GM15510 (cell line): ENCODE measurements around the gene TSBP1.

Source experiments
- POLR2A ChIP-seq: IDR thresholded peaks from 3 replicates; pipeline ENCODE4 v1.6.1; 2011; ENCODE audit warnings: borderline replicate concordance; ENCODE audit not compliant: insufficient read length; ENCODE audit errors: extremely low read depth

Gene TSBP1, protein sequence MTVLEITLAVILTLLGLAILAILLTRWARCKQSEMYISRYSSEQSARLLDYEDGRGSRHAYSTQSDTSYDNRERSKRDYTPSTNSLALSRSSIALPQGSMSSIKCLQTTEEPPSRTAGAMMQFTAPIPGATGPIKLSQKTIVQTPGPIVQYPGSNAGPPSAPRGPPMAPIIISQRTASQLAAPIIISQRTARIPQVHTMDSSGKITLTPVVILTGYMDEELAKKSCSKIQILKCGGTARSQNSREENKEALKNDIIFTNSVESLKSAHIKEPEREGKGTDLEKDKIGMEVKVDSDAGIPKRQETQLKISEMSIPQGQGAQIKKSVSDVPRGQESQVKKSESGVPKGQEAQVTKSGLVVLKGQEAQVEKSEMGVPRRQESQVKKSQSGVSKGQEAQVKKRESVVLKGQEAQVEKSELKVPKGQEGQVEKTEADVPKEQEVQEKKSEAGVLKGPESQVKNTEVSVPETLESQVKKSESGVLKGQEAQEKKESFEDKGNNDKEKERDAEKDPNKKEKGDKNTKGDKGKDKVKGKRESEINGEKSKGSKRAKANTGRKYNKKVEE

GRCh38 chr6:32371803-32372202, at the start of gene TSBP1:
Gene TSBP1 (minus strand): TSS chr6:32371903. CDS start chr6:32371706, 197 bp downstream.
- TF ChIP-seq POLR2A, result no peak

DNA sequence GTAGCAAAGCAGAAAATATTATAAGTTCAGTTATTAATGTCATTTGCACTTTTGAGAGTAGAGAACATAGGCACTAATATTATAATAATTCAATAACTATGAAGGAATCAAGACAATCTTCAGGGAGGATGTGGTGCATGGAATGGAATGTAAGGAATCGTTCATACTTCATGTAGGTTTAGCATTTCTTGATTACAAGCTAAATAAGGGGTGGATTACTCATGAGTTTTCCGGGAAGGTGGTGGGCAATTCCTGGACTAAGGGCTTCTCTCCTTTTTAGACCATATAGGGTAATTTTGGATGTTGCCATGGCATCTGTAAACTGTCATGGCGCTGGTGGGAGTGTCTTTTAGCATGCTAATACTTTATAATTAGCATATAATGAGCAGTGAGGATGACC, 44.3 kb upstream of the TSBP1 start:
- no peak for TF ChIP-seq POLR2A

DNA sequence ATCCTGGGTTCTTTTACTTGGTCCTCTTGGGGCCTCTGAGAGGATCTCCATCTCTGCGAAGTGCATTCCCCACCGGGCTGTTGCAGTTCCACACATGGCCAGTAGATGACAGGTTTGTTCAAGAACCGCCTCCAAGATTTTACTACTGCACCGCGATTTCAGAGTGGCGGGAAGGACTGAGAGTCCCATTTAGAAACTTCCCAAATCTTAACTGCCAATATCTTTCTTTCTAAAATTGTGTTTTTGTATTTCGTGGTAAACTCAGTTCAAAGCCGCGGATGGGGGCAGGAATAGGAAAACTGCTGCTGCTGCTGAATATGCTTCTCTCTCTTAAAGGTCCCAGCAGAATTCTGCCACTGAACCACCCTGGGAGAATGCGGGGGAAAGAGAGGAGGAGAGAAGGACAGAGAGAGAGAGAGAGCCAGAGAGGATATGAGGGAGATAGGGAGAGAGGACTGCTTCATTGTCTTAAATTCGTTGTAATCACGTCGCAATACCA, 43.9 kb upstream of the TSBP1 start:
- no peak for TF ChIP-seq POLR2A

- no peak for TF ChIP-seq POLR2A
These were observed 41.8 kb upstream of the TSBP1 start for GRCh38 chr6:32413427-32414047.

GRCh38 chr6:32411566-32412327, 40.0 kb upstream of the TSBP1 start:
- TF ChIP-seq POLR2A, result no peak

DNA sequence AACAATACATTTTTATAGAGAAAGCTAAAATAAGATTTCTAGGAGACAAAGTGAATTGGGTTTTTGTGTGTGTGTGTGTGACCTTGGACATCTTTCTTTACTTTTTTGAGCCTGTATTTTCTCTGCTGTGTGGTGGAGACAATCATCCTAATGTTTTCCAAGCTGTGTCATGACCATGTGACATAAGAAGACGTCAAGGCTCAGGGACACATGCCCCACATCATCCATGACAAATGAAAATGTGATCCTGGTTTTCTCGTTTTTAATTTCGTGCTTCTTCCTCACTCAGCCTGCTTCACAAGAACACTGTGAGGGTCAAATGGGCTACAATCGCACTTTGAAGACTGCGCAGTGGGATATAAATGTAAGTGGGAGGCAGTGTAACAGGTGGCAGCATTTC, 39.2 kb upstream of the TSBP1 start:
- TF ChIP-seq POLR2A, result no peak

- TF ChIP-seq POLR2A, result no peak
These were observed 35.2 kb upstream of the TSBP1 start, which contains the start of gene BTNL2 for GRCh38 chr6:32406857-32407256. Gene BTNL2 (minus strand): TSS chr6:32407181. CDS start chr6:32407123, 58 bp downstream.

DNA sequence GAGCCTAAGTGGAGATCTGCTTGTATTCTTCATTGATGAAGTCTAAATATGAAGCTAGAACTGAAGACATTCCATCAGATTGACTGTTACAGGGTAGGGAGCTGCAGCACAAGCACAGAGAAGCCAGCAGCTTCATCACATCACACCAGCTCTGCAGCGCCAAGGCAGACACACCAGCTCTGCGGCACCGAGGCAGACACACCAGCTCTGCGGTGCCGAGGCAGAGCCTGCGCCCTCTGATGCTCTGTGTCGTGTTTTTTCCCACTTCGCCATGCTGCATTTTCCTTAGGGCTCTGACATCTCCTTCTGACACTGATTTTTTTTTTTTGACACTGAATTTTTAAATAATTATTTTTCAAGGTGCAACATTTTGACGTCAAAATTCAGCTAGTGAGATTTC, 34.5 kb upstream of the TSBP1 start:
- no peak for TF ChIP-seq POLR2A

GRCh38 chr6:32405656-32406055, 34.0 kb upstream of the TSBP1 start:
- no peak for TF ChIP-seq POLR2A

DNA sequence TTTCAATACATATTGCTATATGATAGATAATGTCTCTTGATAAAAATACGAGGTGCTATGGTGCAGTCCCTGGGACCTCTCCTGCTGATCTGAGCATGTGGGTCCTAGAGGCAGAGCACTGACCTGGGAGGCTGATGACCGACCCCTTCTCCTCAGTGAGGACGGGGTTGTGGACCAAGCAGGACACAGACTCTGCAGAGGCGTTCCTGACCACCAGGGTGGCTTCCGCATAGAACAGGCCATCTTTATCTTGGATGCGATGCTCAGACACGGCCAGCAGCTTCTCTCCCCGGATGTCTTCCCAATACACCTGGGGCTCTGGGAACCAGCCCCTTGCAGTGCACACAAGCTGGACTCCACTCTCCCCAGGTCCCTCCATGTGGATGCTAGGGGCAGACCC, 31.1 kb upstream of the TSBP1 start:
- TF ChIP-seq POLR2A, result no peak

DNA sequence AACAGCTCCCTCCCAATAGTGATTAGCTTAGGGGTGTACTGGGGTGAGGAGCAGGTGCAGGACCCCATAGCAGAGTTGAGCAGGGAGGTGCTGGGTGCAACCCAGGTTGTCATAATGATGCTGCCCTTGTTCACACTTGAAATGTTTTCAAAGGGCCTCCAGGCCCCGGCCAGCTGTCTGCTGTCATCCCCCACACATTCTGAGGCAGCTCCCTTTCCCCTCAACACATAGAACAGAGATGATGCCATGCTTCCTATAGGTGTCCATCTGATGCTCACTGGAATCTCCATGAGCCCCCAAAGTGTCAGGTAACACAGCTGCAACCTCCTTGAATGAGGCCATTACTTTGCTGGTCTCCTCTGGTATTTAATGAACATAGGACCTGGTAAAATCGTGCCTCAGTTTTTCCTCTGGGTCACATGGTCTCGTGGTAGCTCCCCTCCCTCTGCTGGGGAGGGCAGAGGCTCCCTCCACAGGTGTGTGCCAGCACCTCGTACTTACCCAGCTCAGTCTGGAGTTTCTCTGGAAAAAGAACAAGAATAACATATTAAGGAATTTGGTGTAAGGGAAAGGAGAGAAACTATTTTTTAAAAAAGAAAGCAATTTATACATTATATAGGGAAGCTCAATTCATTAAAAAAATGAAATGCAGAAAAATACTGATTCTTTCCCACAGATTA, 29.7 kb upstream of the TSBP1 start:
- TF ChIP-seq POLR2A, result no peak

- TF ChIP-seq POLR2A, result no peak
These were observed 25.7 kb upstream of the TSBP1 start for GRCh38 chr6:32397252-32397920.

- no peak for TF ChIP-seq POLR2A
These were observed 24.3 kb upstream of the TSBP1 start for GRCh38 chr6:32396028-32396427.
